ENCODE data around the gene SPTSSB. TPM values are rescaled to one million over a fixed set of nuclear protein-coding genes. Genes with fewer than 3 reads are reported as not detected.

The SPTSSB gene
- total RNA-seq, 1 experiment from 2014 or later, result 15.7 TPM

- H3K9me3 Mint-ChIP-seq, result peaks cover 24% of the 10 kb centered on the region
- ATAC-seq (no peak), DNase-seq (ENCODE audit: low spot score) (no peak)
- H3K4me3 Mint-ChIP-seq, result no peak overlapping the region
- POLR2A ChIA-PET, result no interaction called here
- peaks cover 4% of the 10 kb centered on the region; the same call in 1 of the 2 replicates for H3K36me3 Mint-ChIP-seq
- peaks cover 14% of the 10 kb centered on the region; the same call in 1 of the 2 replicates for H3K4me1 Mint-ChIP-seq
- CTCF ChIA-PET, result no interaction called here
- TF ChIP-seq PRDM15 (CRISPR knock-in tag; IDR thresholded peaks at IDR 0.05) (no peak), FOXK1 (CRISPR knock-in tag; IDR thresholded peaks at IDR 0.05) (no peak), IRF1 (CRISPR knock-in tag; IDR thresholded peaks at IDR 0.05) (no peak), SMAD4 (CRISPR knock-in tag; IDR thresholded peaks at IDR 0.05) (no peak), IRF2 (CRISPR knock-in tag; IDR thresholded peaks at IDR 0.05; ENCODE audit: borderline replicate concordance, low read depth) (no peak), FOXP1 (CRISPR knock-in tag; IDR thresholded peaks at IDR 0.05; ENCODE audit: borderline replicate concordance) (no peak), ZNF396 (CRISPR knock-in tag; IDR thresholded peaks at IDR 0.05; ENCODE audit: borderline replicate concordance) (no peak), ZSCAN18 (CRISPR knock-in tag; IDR thresholded peaks at IDR 0.05) (no peak), CTCF (IDR thresholded peaks at IDR 0.05) (no peak), GABPB1 (CRISPR knock-in tag; IDR thresholded peaks at IDR 0.05) (no peak)
- H3K27ac Mint-ChIP-seq, result no peak overlapping the region
- no peaks in the 10 kb centered on the region for H3K27me3 Mint-ChIP-seq (ENCODE audit: low read depth)
Measured at GRCh38 chr3:161403251-161403650, 31.9 kb upstream of the SPTSSB start.

- peaks cover 7% of the 10 kb centered on the region; the same call in 1 of the 2 replicates for H3K36me3 Mint-ChIP-seq
- ChIA-PET CTCF (interaction anchor here (1.1 kb wide), 1 partner anchor 30 kb away, joined by 4 read pairs; the partner anchor contains the start of gene SPTSSB), POLR2A (no interaction called here)
- no peak for ATAC-seq
- peaks cover 33% of the 10 kb centered on the region for H3K9me3 Mint-ChIP-seq
- no peak for TF ChIP-seq PRRX2 (CRISPR knock-in tag; IDR thresholded peaks at IDR 0.05)
- no peak overlapping the region for H3K27ac Mint-ChIP-seq
- H3K4me3 Mint-ChIP-seq, result no peak overlapping the region
- DNase-seq (ENCODE audit: low spot score), result no peak
- H3K27me3 Mint-ChIP-seq (ENCODE audit: low read depth), result no peaks in the 10 kb centered on the region
- 0 out of 2 replicates have a peak, but pooled peaks cover 3% of the 10 kb centered on the region for H3K4me1 Mint-ChIP-seq
Measured at GRCh38 chr3:161401389-161401788, 30.1 kb upstream of the SPTSSB start.

GRCh38 chr3:161400650-161401049, 29.3 kb upstream of the SPTSSB start:
- Mint-ChIP-seq H3K4me1 (0 out of 2 replicates have a peak, but pooled peaks cover under 1% of the 10 kb centered on the region), H3K36me3 (peaks cover 7% of the 10 kb centered on the region; the same call in 1 of the 2 replicates), H3K27me3 (ENCODE audit: low read depth) (no peaks in the 10 kb centered on the region), H3K27ac (no peak overlapping the region), H3K9me3 (peaks cover 30% of the 10 kb centered on the region), H3K4me3 (no peak overlapping the region)
- CTCF ChIA-PET, result interaction anchor here (1.1 kb wide), 1 partner anchor 29 kb away, joined by 4 read pairs; the partner anchor contains the start of gene SPTSSB
- no peak for DNase-seq (ENCODE audit: low spot score)
- no peak for ATAC-seq
- POLR2A ChIA-PET, result no interaction called here
- TF ChIP-seq PREB (CRISPR knock-in tag; IDR thresholded peaks at IDR 0.05; ENCODE audit: borderline replicate concordance) (no peak), STAT6 (CRISPR knock-in tag; conservative IDR thresholded peaks at IDR 0.05; ENCODE audit: low read depth) (no peak), TCF7 (CRISPR knock-in tag; IDR thresholded peaks at IDR 0.05; ENCODE audit: low read depth) (no peak), ZNF232 (CRISPR knock-in tag; IDR thresholded peaks at IDR 0.05) (no peak), IRF1 (CRISPR knock-in tag; IDR thresholded peaks at IDR 0.05) (no peak), FOXP1 (CRISPR knock-in tag; IDR thresholded peaks at IDR 0.05; ENCODE audit: borderline replicate concordance) (no peak), IRF2 (CRISPR knock-in tag; IDR thresholded peaks at IDR 0.05; ENCODE audit: borderline replicate concordance, low read depth) (no peak), ERG (CRISPR knock-in tag; IDR thresholded peaks at IDR 0.05) (no peak), SOX15 (CRISPR knock-in tag; IDR thresholded peaks at IDR 0.05) (no peak)
